Measurements from ENCODE around the gene CERS2. TPM values are rescaled to one million over a fixed set of nuclear protein-coding genes. Genes with fewer than 3 reads are reported as not detected.

The CERS2 gene
- total and polyA plus RNA-seq, 2 of the 8 experiments (the other 6 are each of a cell fraction or from before 2014, with no cell fraction given), result 216 to 237 TPM

DNA sequence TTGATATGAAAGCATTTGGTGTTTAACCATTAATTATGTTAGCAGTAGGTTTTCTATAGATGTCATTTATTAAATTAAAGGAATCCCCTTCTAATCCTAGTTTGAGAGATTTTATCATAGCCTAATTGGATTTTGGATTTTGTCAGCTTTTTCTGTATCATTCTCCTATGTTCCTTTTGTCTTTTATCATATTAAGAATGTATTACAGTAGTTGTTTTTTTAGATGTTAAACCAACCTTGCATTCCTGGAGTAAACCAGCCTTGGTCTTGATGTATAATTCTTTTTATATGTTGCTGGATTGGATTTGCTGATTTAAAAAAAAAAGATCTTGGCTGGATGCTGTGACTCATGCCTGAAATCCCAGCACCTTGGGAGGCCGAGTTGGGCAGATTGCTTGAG is 42.9 kb downstream of the CERS2 start:
- FAIRE-seq, result no peak
- Histone ChIP-seq H3K4me3 (ENCODE audit: extremely low read depth in 1 of 4, insufficient read depth in 2 of 4, low read depth in 3 of 4, low read length in 4 of 4) (no peak overlapping the region), H2BK12ac (ENCODE audit: low read depth, low read length) (no peak overlapping the region), H3K4me1 (replicated peaks in 1 of 4; ENCODE audit: control insufficient read depth in 3 of 4, insufficient read depth in 4 of 4, low read length in 3 of 4) (no peaks in the 10 kb centered on the region), H2AK5ac (ENCODE audit: low read depth, low read length) (no peak overlapping the region), H3K27me3 (replicated peaks in 1 of 4; ENCODE audit: control insufficient read depth in 3 of 4, extremely low read depth in 1 of 4, insufficient read depth in 3 of 4, low read length in 3 of 4) (no peaks in the 10 kb centered on the region), H4K8ac (ENCODE audit: extremely low read depth, insufficient read depth, low read length) (no peak overlapping the region), H4K91ac (replicated peaks; ENCODE audit: insufficient read length, low read length) (no peak overlapping the region), H4K20me1 (replicated peaks in 1 of 2; ENCODE audit: control insufficient read depth in 1 of 2, insufficient read depth in 2 of 2, low read length in 2 of 2) (no peaks in the 10 kb centered on the region), H3K9ac (replicated peaks in 1 of 4; ENCODE audit: extremely low read depth in 1 of 4, low read depth in 3 of 4, low read length in 3 of 4) (no peak overlapping the region), H3K4me2 (ENCODE audit: insufficient read depth in 1 of 2, low read depth in 2 of 2, low read length in 2 of 2) (no peak overlapping the region), H2BK20ac (ENCODE audit: low read length) (no peak overlapping the region), H3K18ac (ENCODE audit: extremely low read depth, low read length) (no peak overlapping the region), H3K23me2 (ENCODE audit: low read depth, low read length) (no peaks in the 10 kb centered on the region), H3K4ac (replicated peaks; ENCODE audit: insufficient read length, low read depth, low read length) (no peak overlapping the region), H2BK120ac (replicated peaks; ENCODE audit: low read depth, low read length) (no peak overlapping the region), H2BK5ac (ENCODE audit: low read depth, low read length) (no peak overlapping the region), H3K36me3 (ENCODE audit: control insufficient read depth in 2 of 4, insufficient read depth in 4 of 4, low read length in 3 of 4) (peaks cover 15 to 54% (median 27%) of the 10 kb centered on the region in 4 experiments), H2BK15ac (ENCODE audit: low read length) (no peak overlapping the region), H3K79me1 (ENCODE audit: low read depth, low read length) (0 out of 2 replicates have a peak, but pooled peaks cover 2% of the 10 kb centered on the region), H3K27ac (ENCODE audit: low read depth, low read length) (no peak overlapping the region), H3K56ac (replicated peaks; ENCODE audit: insufficient read length, low read depth, low read length) (no peak overlapping the region), H3K79me2 (ENCODE audit: control insufficient read depth in 1 of 2, insufficient read depth in 2 of 2, low read length in 2 of 2) (peaks cover 0 to 19% of the 10 kb centered on the region in 2 experiments; a peak in 2 of 4 replicates), H2AFZ (ENCODE audit: low read length) (no peak overlapping the region), H3K23ac (ENCODE audit: insufficient read length) (no peak overlapping the region), H3K14ac (ENCODE audit: insufficient read length) (no peak overlapping the region), H3K9me3 (ENCODE audit: insufficient read depth in 2 of 2, low read depth in 1 of 2, low read length in 1 of 2) (no peaks in the 10 kb centered on the region), H4K5ac (ENCODE audit: insufficient read length, low read depth, low read length) (no peak overlapping the region)
- WGBS, 2 experiments (ENCODE audit: extremely low coverage in 1 of 2, insufficient coverage in 1 of 2, insufficient read length in 1 of 2, insufficient replicate concordance in 2 of 2, low coverage in 1 of 2, low lambda C conversion rate in 2 of 2, missing lambda C conversion rate in 1 of 2), result 85% methylated on average over 1 of the region's 1 CpG; no CpG with 5 or more reads in 1 of the 2 experiments
- no peak for DNase-seq (ENCODE audit: low read depth in 1 of 2, low spot score in 2 of 2)
- POLR2A ChIA-PET (ENCODE audit: partially characterized antibody), result interaction anchor here (0.6 kb wide), 1 partner anchor 11 kb away, joined by 3 read pairs; no protein-coding TSS in a partner anchor
- CTCF ChIA-PET (ENCODE audit: partially characterized antibody), result interaction anchor here (0.6 kb wide), 1 partner anchor 238 kb away, joined by 3 read pairs; no protein-coding TSS in a partner anchor
- TF ChIP-seq SP1 (IDR thresholded peaks at IDR 0.05; ENCODE audit: low read depth, low read length) (no peak), RNF2 (IDR thresholded peaks at IDR 0.05; ENCODE audit: borderline replicate concordance, low read depth, low read length, missing control alignments, poor library complexity, severe bottlenecking) (no peak), KDM1A (IDR thresholded peaks at IDR 0.05; ENCODE audit: borderline replicate concordance, low read length) (no peak), GTF2F1 (IDR thresholded peaks at IDR 0.05; ENCODE audit: borderline replicate concordance, low read depth, low read length) (no peak), CBX8 (IDR thresholded peaks at IDR 0.05; ENCODE audit: borderline replicate concordance, low read depth, low read length) (no peak), CHD1 (IDR thresholded peaks at IDR 0.05; ENCODE audit: low read depth, low read length) (no peak), TAF1 (IDR thresholded peaks at IDR 0.05; ENCODE audit: low read depth, low read length) (no peak), CEBPB (IDR thresholded peaks at IDR 0.05; ENCODE audit: low read depth, low read length) (no peak), SIRT6 (IDR thresholded peaks at IDR 0.05; ENCODE audit: low read length) (no peak), POLR2A (IDR thresholded peaks at IDR 0.05; ENCODE audit: control extremely low read depth in 1 of 2, low read depth in 2 of 2, low read length in 2 of 2) (no peak), SUZ12 (IDR thresholded peaks at IDR 0.05; ENCODE audit: low read length) (no peak), CHD2 (IDR thresholded peaks at IDR 0.05; ENCODE audit: low read length) (no peak), CBX5 (IDR thresholded peaks at IDR 0.05; ENCODE audit: low read depth, low read length) (no peak)

Measured in H1 (cell line).